Esophagus muscularis mucosa (tissue), 3 donors: Measurements from ENCODE around the gene BLACAT1.

Experiments used
- POLR2AphosphoS5 ChIP-seq, 2 donors: sonication (generic); formaldehyde crosslinking; IDR thresholded peaks; one replicate each; pipeline ENCODE4 v1.6.1; 2017; ENCODE audit warnings: antibody characterized with exemption in 2 of 2
- TF ChIP-seq, protein P1 (sequence below), 3 experiments: fragments of 200-600 bp in 2 of 3; fragments of 450-650 bp in 1 of 3; sonication (generic) in 2 of 3; IDR thresholded peaks; one replicate each; pipeline ENCODE4 v1.5.1; 2017 to 2019; ENCODE audit warnings: antibody characterized with exemption in 3 of 3, mild to moderate bottlenecking in 2 of 3, moderate library complexity in 1 of 3

DNA sequence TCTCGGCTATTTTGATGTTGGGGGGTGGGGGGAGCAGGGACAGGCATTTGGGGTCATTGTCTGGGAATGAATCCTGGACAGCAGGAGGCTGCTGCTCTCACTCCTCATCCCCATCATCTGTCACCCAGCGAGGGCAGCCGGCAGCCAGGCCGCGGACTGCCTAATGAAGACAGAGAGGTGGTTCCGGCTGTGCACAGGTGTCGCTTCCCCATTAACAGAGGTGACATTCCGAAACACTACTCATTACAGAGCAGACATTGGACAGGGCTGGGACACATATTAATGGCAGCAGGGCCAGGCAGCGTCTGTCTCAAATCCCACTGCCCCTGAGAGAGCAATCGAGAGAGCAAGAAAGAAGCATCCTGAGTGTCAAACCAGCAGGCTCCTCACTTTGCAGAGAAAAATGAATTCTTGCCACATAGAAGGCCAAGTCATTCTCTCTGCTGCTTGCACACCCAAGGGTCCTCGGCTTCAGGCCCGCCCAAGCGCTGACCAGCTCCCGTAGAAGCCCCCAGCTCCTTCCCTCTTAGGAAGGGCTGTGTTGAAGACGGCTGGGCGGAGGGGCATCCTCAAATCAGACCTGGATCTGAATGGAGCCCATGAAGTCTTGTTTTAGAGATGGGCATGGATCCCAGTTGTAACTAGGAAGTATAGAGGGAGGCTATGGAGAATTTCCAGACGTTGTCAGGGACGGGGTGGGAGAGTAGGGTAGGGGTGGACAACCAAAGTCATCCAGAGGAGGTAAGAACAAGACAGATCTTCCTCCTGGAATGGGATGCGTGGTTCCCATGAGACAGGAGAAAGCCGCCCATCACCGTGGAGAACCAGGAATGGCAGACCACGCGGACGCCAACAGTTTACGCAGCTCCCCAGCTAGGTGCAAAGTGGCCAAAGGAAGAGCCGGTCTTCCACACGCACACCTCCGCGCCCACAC, 25.8 kb downstream of the BLACAT1 start:
- TF ChIP-seq POLR2AphosphoS5 (IDR thresholded peaks at IDR 0.05) = no peak
- TF ChIP-seq, protein P1, sequence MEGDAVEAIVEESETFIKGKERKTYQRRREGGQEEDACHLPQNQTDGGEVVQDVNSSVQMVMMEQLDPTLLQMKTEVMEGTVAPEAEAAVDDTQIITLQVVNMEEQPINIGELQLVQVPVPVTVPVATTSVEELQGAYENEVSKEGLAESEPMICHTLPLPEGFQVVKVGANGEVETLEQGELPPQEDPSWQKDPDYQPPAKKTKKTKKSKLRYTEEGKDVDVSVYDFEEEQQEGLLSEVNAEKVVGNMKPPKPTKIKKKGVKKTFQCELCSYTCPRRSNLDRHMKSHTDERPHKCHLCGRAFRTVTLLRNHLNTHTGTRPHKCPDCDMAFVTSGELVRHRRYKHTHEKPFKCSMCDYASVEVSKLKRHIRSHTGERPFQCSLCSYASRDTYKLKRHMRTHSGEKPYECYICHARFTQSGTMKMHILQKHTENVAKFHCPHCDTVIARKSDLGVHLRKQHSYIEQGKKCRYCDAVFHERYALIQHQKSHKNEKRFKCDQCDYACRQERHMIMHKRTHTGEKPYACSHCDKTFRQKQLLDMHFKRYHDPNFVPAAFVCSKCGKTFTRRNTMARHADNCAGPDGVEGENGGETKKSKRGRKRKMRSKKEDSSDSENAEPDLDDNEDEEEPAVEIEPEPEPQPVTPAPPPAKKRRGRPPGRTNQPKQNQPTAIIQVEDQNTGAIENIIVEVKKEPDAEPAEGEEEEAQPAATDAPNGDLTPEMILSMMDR (IDR thresholded peaks at IDR 0.05) = no peak
